ENCODE measurements around the gene SEMA5A.

Gene SEMA5A

DNA sequence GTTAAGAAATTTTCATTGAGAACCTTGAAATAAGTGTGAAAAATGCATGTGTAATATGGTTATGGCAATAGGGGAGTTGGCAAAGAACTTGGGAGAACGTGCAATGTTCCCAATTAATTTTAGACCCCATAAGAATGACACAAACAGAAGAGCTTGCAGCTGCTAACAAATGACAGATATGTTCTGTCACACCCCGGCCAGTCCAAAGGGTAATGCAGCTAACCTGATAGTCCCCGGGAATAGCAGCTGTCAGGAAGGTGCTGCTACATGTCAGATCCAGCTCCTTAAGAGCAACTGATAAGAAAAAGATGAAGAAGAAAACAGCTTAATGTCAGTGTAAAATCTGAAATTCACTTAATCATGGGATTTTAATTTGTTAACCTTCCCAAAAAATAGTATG, 30.4 kb downstream of the SEMA5A start:
- no peak for DNase-seq (ENCODE audit: low read depth in 2 of 2)

DNA sequence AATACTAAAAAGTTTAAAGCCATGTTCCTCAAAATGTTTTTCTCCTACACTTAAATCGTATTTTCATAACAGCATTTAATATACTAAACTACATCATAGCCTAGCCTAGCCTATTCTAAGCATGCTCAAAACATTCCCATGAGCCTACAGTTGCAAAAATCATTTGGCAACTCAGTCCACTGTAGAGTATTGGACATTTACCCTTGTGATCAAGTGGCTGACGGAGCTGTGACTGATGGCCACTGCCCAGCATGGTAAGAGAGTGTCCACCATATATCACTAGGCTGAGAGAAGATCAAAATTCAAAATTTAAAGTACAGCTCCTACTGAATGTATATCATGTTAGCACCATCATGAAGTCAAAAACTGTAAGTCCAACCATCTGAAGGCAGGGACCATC, 30.9 kb downstream of the SEMA5A start:
- DNase-seq (ENCODE audit: low read depth in 2 of 2) = no peak

DNA sequence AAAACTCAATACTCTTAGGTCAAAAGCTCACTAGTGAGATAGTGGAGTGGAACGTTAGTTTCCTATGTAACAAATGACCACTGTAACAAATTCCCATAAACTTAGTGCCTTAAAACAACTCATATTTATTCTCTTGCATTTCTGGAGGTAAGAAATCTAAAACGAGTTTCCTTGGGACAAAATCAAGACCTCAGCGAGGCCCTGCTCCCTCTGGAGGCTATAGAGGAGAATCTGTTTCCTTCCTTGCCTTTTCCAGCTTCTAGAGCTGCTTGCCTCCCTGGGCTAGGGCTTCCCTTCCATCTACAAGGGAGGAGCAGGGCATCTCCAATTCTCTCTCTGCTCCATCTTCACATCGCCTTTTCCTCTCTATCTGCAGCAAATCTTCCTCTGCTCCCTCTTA, 32.0 kb downstream of the SEMA5A start:
- no peak for DNase-seq (ENCODE audit: low read depth in 2 of 2)

- DNase-seq (ENCODE audit: low read depth in 2 of 2) = no peak
These were observed 33.4 kb downstream of the SEMA5A start for GRCh38 chr5:9512457-9512856.

DNA sequence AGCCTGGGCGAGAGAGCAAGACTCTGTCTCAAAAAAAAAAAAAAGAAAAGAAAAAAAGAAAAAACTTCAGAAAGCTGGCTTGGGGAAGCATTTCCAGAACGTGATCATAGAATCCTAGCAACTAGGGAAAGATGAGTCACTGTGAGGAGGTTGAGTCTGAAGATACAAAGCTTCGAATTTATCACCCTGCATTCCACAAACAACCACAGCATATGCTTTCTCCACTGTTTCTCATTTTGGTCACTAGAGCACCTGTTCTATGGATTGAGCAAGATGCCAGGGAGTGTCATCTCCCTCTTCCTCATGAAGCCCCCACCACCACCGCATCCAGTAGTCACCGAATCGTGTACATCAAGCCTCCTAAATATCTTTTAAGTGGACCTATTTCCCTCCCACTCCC, 37.9 kb downstream of the SEMA5A start:
- DNase-seq (ENCODE audit: low read depth in 2 of 2) = no peak

DNA sequence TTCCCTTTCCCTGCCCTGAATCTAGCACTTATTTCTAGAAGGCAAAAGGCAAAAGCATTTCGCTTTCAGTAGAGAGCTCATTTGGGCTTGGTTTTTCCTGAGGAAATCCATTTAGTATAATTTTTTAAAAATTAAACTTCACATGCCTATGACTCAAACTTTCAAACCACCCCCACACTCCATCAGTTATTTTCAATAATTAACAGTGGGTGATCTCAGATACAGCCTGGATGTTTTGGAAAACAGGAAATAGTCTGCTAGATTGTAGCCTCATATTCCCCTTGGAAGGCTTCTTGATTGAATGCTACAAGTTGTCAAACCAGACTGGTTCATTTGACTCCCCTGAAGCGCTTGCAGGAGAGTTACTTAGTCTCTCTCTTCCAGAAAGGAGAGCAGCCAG, 40.6 kb downstream of the SEMA5A start:
- DNase-seq (ENCODE audit: low read depth in 2 of 2) = no peak

GRCh38 chr5:9502864-9503263, 43.0 kb downstream of the SEMA5A start:
- DNase-seq (ENCODE audit: low read depth in 2 of 2) = no peak

- DNase-seq (ENCODE audit: low read depth in 2 of 2) = no peak
These were observed 43.6 kb downstream of the SEMA5A start for GRCh38 chr5:9502050-9502834.

DNA sequence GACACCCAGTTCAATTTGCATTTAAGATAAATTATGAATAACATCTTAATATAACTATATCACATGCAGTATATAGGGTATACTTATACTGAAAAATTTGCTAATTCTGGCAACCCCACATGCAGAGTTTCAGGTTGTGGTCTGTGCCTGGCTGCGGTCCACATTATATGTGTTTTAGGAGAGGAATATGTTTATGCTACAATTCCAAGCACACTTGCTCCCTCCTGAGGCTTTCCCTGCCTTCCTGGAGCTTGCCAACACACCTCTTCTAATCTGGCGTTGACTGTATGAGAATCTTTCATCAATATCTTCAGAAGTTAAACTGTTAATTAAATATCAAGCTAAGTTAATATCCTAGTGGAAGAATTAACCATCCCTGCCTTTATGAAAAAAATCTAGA, 45.2 kb downstream of the SEMA5A start:
- no peak for DNase-seq (ENCODE audit: low read depth in 2 of 2)

DNA sequence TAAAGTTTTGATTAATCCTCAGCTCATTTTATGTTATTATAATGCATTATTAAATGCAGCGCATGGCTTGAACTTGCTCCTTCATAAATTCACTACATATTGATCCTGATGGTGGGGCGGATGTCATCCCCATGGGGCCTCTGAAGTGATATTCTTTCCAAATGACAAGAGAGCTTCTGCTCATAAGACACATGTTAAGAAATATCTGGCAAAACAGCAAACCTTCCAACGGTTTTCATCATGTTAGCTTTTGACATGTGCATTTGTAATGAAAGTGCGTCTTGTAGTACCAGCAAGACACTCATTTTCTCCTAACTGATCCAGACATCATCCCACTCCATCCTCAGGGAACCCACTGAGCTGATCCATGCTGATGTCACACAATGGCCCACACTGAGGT, 45.7 kb downstream of the SEMA5A start:
- DNase-seq (ENCODE audit: low read depth in 2 of 2) = no peak

- DNase-seq (ENCODE audit: low read depth in 2 of 2) = no peak
These were observed 46.4 kb downstream of the SEMA5A start for GRCh38 chr5:9499498-9499876.

- no peak for DNase-seq (ENCODE audit: low read depth in 2 of 2)
These were observed 47.1 kb downstream of the SEMA5A start for GRCh38 chr5:9498541-9499497.

- DNase-seq (ENCODE audit: low read depth in 2 of 2) = no peak
These were observed 48.5 kb downstream of the SEMA5A start for GRCh38 chr5:9497347-9497746.

DNA sequence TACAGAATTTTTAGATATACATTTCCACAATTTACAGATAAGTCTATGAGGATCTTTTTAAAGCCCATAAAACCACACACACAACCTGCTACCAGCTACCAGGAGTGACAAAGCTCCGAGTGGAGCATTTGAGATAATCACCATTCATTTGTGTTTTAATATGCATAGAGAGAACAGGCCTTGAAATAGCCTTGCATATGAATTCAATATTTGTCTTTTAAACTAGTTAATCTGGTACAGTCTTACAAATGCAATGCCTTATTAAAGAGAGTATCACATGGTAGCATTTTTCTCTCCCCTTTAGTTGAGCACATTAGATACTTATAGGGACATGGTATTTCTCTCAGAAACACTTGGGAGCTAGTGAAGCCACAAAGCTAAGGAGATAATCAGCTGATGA, 49.1 kb downstream of the SEMA5A start:
- DNase-seq (ENCODE audit: low read depth in 2 of 2) = no peak

DNA sequence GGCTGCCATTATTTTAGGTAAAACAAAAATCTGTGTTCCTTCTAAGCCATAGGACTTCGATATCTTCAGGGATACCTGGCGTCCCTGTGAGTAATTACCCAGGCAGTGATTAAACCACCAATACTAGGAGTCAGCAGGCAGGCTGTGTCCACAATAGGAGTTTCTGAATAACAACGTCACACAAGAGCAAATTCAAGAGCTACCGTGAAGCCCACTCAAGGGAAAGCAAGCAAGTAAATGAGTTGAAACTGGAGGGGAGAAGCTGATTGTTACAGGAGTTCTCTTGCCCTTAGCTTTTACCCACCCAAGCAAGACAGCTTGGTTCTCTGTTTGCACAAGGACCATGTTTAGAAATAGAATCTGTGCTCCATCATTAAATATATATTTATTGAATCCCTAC, 50.8 kb downstream of the SEMA5A start:
- no peak for DNase-seq (ENCODE audit: low read depth in 2 of 2)

GRCh38 chr5:9494301-9494700, 51.6 kb downstream of the SEMA5A start:
- no peak for DNase-seq (ENCODE audit: low read depth in 2 of 2)

DNA sequence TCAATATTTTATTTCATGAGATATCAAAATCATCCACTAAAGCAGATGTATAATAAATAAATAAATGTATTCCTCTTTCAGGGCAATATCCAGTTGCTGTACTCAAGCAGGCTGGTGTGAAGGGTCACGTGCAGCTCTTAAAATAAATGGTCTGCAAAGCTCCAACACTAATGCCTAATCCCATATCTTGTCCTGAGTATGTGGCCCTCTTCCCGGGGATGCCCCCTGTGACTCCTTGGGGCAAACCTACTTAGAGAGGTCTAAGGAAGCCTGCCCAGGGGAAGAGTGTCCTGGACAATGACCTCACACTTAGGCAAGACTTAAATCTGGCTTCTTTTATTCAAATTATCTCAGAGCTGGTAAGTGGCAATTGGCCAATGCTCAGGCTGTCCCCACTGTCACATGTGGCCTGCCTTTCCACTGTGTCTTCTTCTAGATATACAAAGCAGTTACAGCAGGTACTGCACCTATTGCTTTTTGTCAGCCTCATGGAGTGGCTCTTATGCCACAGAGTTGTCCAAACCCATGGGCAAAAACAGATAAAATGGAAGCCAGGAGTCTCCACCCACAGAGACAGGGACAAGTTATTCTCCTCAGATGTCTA, 55.3 kb downstream of the SEMA5A start:
- DNase-seq (ENCODE audit: low read depth in 2 of 2) = no peak

DNA sequence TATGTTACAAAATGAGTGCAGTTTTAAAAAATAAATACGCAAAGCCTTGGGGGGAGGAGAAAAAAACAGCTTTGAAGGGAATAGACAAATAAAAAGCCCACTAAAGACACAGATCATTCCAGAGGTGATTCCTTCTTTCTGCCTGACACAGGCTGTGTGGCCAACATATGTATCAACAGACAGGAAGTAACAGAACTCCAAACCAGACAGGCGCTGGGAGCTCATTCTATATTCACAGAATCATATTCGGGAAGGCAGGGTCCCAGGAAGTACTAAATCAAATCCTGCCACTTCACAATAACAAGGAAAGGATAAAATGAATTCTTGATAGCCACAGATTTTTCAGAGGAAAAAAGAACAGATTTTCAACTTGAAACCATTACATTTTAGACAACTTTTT, 62.1 kb downstream of the SEMA5A start:
- DNase-seq (ENCODE audit: low read depth in 2 of 2) = no peak

DNA sequence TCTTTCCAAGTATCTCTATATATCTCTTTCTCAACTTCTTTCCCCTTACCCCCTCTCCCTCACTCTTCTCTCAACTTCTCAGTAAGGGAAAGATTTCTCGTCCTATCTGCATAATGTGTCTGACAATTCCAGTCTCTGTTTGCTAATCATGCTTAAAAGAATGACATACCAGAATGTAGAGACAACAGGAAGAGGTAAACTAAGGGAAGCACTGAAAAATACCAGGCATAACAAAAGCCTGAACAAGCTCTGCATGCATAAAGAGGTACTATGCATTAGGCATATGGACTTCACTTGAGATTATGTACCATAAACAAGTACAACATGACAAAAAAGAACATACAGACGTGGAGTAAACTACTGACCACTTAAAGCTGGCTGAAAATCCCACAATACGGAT, 62.6 kb downstream of the SEMA5A start:
- DNase-seq (ENCODE audit: low read depth in 2 of 2) = no peak

DNA sequence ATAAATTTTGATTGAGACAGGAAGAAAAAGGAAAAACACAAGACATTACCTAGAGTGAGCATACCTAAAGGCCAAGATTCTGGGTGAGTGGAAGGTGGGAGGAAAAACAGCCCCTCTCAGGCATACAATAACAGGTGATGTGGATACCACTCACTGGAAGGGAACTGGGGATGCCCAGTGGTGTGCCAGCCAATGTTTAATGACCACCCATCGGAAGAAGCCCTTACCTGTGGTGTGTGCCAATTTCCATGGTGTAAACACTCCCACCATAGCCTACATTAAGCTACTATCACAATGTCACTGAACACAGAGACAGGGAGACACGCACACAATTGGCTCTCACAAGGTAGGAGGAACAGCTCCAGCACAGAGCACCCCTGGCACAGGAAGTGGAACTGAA, 63.5 kb downstream of the SEMA5A start:
- DNase-seq (ENCODE audit: low read depth in 2 of 2) = no peak

GRCh38 chr5:9480499-9480898, 65.4 kb downstream of the SEMA5A start:
- DNase-seq (ENCODE audit: low read depth in 2 of 2) = no peak

GRCh38 chr5:9479990-9480389, 65.9 kb downstream of the SEMA5A start:
- no peak for DNase-seq (ENCODE audit: low read depth in 2 of 2)

- no peak for DNase-seq (ENCODE audit: low read depth in 2 of 2)
These were observed 66.5 kb downstream of the SEMA5A start for GRCh38 chr5:9479361-9479760.

Measured in activated CD4-positive, alpha-beta T cell treated with anti-CD3 and anti-CD28 coated beads for 24 hours (primary cell).